ENCODE measurements around the gene LPCAT3.
A peak's percentile ranks its signal among the peaks of the same experiment; 100 is the strongest.

Gene LPCAT3

DNA sequence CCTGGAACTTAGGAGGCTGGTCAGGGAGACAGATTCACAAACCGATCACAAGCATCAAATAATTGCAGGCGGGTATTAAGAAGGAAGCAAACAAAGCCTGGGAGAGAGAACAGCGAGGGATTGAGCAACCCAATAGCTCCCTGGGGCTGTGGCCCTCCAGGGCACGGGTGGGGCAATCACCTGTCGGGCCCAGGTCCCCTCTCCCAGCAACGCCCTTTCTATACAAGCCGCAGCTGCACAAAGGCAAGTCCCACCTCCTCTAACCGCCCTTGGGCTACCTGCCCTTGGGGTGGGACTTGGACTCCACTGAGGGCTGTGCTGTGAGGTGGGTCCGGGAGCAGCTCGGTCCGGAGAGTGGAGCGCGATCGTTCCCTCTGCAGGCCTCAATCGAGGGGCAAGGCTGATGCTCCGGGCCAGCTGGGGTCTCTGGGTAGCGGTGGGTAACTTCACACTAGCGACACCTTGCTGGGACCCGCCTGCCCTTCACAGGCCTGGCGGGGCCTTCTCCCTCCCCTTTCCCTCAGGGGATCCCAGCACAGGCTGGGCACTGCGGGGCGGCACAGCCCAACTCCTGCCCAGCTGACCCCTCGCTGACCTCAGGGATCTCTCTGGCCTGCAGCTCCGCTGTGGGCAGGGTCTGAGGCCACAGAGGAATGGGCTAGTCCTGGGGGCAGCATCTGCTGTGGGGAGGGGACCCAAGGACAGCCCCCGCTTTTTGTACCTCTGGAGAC, 55.8 kb downstream of the LPCAT3 start:
- DNase-seq = peak; percentile 44

DNA sequence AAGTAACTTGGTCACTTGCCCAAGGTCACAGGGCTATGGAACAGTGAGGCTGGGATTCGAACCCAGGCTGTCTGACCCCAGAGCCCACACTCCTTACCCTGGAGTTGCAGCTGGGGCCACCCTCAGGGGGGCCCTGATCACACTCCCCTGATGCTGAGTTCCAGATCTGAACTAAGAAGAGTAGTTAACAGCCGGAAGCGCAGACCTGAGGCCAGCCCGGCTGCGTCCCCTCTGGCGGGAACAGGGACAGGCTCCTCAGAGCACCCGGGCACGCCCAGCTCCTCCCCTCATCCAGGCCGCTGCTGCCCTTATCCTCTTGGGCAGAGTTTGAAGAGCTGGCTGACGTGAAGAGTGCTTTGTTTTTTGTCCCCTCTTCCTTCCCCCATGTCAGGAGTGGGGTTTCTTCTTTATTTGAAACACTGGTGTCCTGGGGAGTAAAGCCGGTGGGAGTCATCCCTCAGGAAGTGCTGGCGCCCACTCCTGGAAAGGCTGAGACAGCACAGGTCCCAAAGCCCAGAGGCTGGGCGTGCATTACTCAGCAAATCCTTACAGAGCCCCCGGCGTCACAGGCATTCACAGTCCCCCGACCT, 56.5 kb downstream of the LPCAT3 start:
- peak; percentile 48 for DNase-seq

GRCh38 chr12:6961278-6961694, 57.0 kb downstream of the LPCAT3 start:
- no peak for DNase-seq

GRCh38 chr12:6960593-6961277, 57.5 kb downstream of the LPCAT3 start:
- no peak for DNase-seq

DNA sequence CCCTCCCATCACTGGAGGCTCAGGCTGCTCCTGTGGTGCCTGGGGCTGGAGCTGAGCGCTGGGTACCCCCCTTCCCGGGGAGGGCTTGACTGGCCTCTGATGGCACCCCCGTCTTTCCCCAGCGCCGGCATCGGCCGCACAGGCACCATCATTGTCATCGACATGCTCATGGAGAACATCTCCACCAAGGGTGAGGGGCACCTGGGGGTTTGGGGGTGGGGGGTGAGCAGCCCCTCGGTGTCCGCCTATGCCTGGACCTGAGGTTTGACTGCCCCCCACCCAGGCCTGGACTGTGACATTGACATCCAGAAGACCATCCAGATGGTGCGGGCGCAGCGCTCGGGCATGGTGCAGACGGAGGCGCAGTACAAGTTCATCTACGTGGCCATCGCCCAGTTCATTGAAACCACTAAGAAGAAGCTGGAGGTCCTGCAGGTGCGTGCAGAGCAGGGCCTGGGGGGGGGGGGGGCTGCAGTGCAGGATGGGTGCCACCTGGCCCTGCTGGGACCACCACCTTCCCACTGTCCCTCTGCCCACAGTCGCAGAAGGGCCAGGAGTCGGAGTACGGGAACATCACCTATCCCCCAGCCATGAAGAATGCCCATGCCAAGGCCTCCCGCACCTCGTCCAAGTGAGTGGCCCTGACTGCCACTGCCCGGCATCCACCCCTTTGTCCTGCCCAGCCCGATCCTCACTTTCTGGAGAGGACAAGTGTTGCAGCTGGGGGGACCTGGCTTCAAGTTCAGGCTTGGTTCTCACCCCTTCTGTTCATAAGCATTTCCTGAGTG, 58.3 kb downstream of the LPCAT3 start:
- no peak for DNase-seq

DNA sequence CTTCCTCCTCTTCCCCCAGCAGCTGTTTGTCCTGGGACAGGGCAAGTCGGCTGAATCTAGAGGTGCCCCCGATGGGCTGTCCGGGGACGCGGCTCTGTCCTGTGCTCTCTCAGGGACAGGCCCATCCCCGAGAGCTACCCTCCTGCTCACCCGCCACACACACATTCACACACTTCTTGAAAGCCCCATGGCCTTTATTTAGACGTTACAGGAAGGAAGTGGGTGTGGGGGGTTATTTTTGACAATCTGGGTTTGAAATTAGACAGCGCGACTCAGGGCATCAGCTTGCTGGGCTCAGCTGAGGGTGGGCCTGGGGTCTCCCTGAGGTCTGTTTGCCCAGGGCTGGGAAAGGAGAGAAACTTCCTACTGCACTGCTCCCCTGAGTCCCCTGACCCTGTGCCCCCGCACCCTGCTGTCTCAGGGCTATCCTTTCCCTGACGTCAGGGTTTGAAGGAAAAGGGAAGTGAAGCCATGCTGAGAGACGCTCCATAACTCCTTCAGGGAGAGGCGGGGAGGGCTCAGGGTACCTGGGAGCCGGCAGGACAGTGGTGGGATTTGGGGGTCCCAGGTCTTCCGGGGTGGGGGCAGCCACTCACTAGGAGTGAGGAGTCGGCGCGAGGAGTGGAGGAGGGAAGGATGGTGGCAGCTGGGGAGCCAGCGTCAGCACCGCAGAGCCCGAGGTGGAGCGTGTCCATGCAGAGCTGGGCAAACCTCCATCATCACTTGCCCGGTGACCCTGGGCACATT, 59.0 kb downstream of the LPCAT3 start:
- no peak for DNase-seq

GRCh38 chr12:6958609-6959057, 59.6 kb downstream of the LPCAT3 start:
- DNase-seq = no peak

DNA sequence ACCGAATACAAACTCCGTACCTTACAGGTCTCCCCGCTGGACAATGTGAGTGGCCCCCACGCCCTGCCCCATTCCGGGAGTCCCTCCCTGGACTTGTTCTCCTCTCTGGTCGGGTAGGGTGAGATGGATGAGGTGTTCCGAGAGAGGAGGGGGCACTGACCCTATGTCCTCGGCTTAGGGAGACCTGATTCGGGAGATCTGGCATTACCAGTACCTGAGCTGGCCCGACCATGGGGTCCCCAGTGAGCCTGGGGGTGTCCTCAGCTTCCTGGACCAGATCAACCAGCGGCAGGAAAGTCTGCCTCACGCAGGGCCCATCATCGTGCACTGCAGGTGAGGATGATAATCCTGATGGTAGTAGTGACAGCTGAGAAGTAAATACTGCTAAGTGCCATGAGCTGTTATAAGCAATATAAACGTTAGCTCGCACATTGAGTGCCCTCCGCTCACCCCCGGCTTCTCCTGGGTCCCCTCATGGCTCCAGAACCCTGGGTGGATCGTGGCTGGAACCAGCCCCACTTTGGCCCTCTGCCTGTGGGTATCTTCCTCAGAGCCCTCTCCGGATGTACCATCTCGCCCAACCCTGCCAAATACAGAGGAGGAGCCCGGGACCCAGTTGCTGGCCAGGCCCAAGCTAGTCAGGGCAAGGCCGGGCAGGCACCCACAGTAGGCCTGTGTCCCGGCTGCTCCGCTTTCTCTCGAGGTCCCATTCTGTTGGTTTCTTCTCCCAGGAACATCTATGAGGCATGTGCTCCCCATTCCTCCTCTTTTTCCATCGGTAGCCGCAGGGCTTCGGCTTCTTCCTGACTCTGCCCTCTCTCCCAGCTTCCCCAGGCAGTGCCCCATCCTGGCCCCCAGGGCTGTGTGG, 60.3 kb downstream of the LPCAT3 start:
- DNase-seq = no peak

GRCh38 chr12:6957151-6957701, 61.0 kb downstream of the LPCAT3 start:
- no peak for DNase-seq

- DNase-seq = no peak
These were observed 62.1 kb downstream of the LPCAT3 start for GRCh38 chr12:6956021-6956727.

- no peak for DNase-seq
These were observed 62.9 kb downstream of the LPCAT3 start for GRCh38 chr12:6955108-6956020.

DNA sequence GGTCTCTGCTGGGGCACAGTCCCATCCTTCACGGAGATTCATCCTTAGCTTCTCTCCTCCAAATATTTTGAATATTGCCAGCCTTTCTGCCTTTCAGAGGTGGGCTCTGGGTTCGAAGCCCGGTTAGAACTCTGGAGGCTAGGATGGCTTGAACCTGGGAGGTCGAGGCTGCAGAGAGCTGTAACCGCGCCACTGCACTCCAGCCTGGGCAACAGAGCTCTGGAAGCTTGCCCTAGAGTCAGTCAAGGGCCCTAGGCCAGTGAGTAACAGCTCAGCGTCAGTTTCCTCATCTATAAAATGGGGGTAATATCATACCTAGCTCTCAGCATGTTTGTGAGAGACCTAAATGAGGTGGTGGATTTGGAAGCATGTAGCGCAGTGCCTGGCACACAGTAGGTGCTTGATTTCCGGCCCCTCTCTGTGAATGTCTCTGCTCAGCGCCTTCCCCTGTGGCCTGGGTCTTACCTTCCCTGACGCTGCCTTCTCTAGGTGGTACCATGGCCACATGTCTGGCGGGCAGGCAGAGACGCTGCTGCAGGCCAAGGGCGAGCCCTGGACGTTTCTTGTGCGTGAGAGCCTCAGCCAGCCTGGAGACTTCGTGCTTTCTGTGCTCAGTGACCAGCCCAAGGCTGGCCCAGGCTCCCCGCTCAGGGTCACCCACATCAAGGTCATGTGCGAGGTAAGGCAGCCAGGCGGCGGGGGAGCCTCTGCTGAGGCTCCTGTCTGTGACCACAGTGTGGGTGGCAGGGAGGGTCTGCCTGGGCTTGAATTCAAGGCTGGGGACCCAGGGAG, 63.8 kb downstream of the LPCAT3 start:
- DNase-seq = no peak

- DNase-seq = no peak
These were observed 64.6 kb downstream of the LPCAT3 start for GRCh38 chr12:6953442-6954315.

DNA sequence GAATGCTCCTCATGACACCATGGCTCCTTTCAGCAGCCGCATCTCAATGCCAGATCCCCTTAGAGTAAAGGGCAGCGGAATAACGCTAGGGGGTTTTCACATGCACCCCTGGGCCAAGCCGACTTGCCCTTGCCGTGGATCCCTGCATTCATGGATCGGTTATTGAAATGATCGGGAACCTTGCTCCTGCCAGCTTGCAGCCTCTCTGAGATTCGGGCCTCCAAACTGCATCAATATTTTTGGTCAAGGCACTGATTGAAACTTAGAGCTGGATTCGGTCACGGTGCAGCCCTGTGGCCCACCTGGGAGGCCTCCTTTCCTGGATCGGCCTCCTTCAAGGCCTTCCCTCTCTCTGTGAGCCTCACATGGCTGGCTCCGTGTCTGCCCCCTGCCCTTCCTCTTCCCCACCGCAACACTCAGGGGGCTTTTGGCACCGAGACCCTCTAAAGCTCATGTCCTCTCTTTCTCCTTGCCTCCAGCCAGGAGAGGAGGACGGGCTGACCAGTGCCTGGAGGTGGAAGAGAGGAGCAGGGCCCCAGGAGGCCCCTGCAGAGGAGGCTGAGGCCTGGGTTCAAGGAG, 65.3 kb downstream of the LPCAT3 start:
- DNase-seq = no peak

DNA sequence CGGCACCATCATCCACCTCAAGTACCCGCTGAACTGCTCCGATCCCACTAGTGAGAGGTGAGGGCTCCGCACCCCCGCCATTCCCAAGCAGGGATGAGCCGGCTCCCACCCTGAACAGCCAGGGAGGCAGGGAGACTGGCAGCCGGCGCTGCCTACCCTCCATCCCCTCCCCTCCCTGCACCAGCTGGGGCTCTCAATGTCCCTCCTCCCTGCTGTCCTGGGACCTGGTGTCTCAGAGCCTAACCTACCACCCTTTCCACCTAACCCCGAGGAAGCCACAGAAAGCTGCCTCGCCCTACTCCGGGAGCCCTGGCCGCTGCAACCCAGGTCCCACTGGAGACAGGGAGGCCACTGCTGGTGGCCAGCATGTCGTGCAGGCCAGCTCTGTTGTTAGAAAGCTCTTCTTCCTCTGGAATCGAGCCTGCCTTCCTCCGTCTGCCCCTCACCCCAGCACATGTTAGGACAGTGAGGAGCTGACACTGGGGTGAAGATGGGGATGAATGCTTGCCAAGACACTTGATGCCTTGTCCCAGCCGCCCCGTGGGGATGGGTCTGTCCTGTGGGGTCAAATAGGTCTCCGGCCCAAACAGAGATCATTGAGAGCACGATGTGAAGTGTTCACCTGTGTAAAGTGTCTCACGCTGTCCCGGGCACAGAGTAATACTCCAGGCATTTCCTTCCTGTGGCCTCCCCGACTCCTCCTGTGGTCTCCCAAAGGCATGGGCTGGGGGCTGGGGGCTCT, 66.0 kb downstream of the LPCAT3 start:
- DNase-seq = no peak

DNA sequence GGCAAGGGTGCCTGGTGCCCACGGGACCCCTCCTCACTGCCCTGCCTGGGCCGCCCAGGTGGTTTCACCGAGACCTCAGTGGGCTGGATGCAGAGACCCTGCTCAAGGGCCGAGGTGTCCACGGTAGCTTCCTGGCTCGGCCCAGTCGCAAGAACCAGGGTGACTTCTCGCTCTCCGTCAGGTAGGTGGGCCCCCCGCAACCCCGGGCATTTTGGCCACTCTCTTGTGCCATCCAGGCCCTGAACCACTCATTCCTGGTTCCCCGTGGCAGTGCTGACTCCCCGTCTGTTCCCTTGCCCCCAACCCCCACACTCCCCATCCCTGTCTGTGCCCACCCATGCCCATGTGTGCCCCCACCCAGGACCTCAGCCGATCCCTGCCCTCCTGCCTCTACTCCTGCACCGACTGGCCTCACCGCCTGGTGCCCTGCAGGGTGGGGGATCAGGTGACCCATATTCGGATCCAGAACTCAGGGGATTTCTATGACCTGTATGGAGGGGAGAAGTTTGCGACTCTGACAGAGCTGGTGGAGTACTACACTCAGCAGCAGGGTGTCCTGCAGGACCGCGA, 66.6 kb downstream of the LPCAT3 start:
- no peak for DNase-seq

All from SHP77 treated with DMSO at 0.1 percent for 48 hours (cell line).